Spleen (tissue), 11 donors: ENCODE measurements around the gene DCAKD. TPM values are rescaled to one million over a fixed set of nuclear protein-coding genes. Genes with fewer than 3 reads are reported as not detected.
A peak's percentile ranks its signal among the peaks of the same experiment; 100 is the strongest.

Source experiments
- DNase-seq: peaks from one replicate; pipeline ENCODE4 v3.0.0-alpha.2; 2020
- H3K27ac ChIP-seq, 8 donors: fragments of 200-600 bp; sonication (generic) in 7 of 8; 1 replicate in 4 of 8; 2 replicates in 4 of 8; pipeline versions ENCODE4 v1.5.0 to v1.8.0; 2016 to 2021; ENCODE audit warnings: inconsistent platforms in 4 of 8, mild to moderate bottlenecking in 4 of 8, moderate library complexity in 1 of 8
- H3K27me3 ChIP-seq, 7 donors: fragments of 200-600 bp; sonication (generic) in 6 of 7; replicated peaks in 1 of 7; 1 replicate in 4 of 7; 2 replicates in 3 of 7; pipeline versions ENCODE4 v1.5.0 to v1.8.0; 2016 to 2021; ENCODE audit warnings: inconsistent platforms in 3 of 7, mild to moderate bottlenecking in 1 of 7
- H3K36me3 ChIP-seq, 6 donors: fragments of 200-600 bp; sonication (generic) in 5 of 6; 1 replicate in 4 of 6; 2 replicates in 2 of 6; pipeline versions ENCODE4 v1.5.0 to v1.8.0; 2016 to 2021; ENCODE audit warnings: inconsistent platforms in 2 of 6
- H3K4me1 ChIP-seq, 6 donors: fragments of 200-600 bp; sonication (generic) in 5 of 6; 1 replicate in 3 of 6; 2 replicates in 3 of 6; pipeline versions ENCODE4 v1.5.0 to v1.8.0; 2016 to 2021; ENCODE audit warnings: inconsistent platforms in 3 of 6
- H3K4me3 ChIP-seq, 8 donors: fragments of 200-600 bp; sonication (generic) in 7 of 8; 1 replicate in 4 of 8; 2 replicates in 4 of 8; pipeline versions ENCODE4 v1.5.0 to v1.8.0; 2016 to 2021; ENCODE audit warnings: inconsistent platforms in 4 of 8, mild to moderate bottlenecking in 4 of 8, moderate library complexity in 2 of 8
- H3K9me3 ChIP-seq, 8 donors: fragments of 200-600 bp; sonication (generic) in 7 of 8; 1 replicate in 4 of 8; 2 replicates in 4 of 8; pipeline versions ENCODE4 v1.5.0 to v1.8.0; 2016 to 2021; ENCODE audit warnings: inconsistent platforms in 4 of 8
- POLR2A ChIP-seq, 3 donors: fragments of 450-650 bp; IDR thresholded peaks; one replicate each; pipeline ENCODE4 v1.5.1; 2017; ENCODE audit warnings: antibody characterized with exemption in 3 of 3, mild to moderate bottlenecking in 1 of 3
- POLR2AphosphoS5 ChIP-seq, 3 donors: sonication (generic); formaldehyde crosslinking; IDR thresholded peaks; one replicate each; pipeline ENCODE4 v1.5.1; 2017; ENCODE audit warnings: antibody characterized with exemption in 3 of 3
- WGBS, 5 donors: extraction: QIAGEN DNeasy Blood & Tissue Kit in 3 of 5; methylation state at CpG; one replicate each; pipeline versions ENCODE4 v1.1.5 to v1.1.7; 2013 to 2018; 5-methylcytosine and 5-hydroxymethylcytosine counted together
- intact Hi-C: fragments of 100-400 bp; cut with DNase I; formaldehyde crosslinking; loops from one replicate; pipeline ENCODE4 v1.15.0; 2023; ENCODE audit warnings: low total_unique reads
- polyA plus RNA-seq, 3 donors: library from polyadenylated mRNA; stranded (reverse); fragments of 200-250 nt; gene quantifications; one replicate each; pipeline ENCODE4 v1.2.1, GENCODE V29; 2013
- total RNA-seq, 7 donors: library from RNA; depleted of rRNA in 3 of 7; stranded (reverse); fragments of >200 nt in 3 of 7; fragmentation: NEBNext Ultra II Directional in 4 of 7; extraction: Animal tissue kit (Norgen Biotek cat#: 25700) in 4 of 7; gene quantifications; one replicate each; pipeline versions ENCODE4 v1.1.0 to v1.2.1, GENCODE V29; 2016 to 2021
- TF ChIP-seq, protein P1 (sequence below), 11 experiments: fragments of 200-600 bp in 7 of 11; fragments of 450-650 bp in 4 of 11; sonication (generic) in 4 of 11; IDR thresholded peaks in 8 of 11; conservative IDR thresholded peaks in 3 of 11; 1 replicate in 7 of 11; 2 replicates in 4 of 11; pipeline versions ENCODE4 v1.4.0 to v1.8.0; 2016 to 2021; ENCODE audit warnings: antibody characterized with exemption in 11 of 11, inconsistent platforms in 4 of 11, mild to moderate bottlenecking in 1 of 11
- donor health status: healthy with polysubstance abuse.
- donor health status: DM: no; HTN: no; CAD: no; lungs with moderate emphysema.
- donor health status: DM: no; HTN: no; CAD: no.
- donor health status: Bipolar disorder and iron deficiency.
- donor health status: healthy.
- donor health status: DM: no; HTN: no; CAD: no.
- donor health status: DM: yes; HTN: yes; CAD: no.

DCAKD gene
- total and polyA plus RNA-seq, 10 donors, result 7.2 to 23.7 (median 19.3) TPM

DNA sequence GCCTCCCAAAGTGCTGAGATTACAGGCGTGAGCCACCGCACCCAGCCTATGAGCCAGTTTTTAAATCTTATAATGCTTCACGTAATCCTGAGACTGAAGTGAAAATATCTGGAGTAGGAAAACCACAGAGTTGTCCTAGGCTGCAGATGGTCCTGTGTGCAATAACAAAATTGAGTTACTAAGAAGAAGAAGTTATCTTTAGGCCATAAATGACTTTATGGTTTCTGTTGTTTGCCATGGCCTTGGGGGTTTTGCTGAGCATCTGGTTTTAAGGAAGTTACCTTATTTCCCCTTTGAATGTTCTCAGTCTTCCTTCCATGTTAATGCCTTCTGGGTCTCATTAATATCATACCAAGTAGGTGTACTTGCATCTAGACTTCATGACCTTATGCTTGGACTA is 26.2 kb upstream of the DCAKD start:
- Histone ChIP-seq H3K36me3 (peaks cover 0 to 81% (median 33%) of the 10 kb centered on the region in 6 donors), H3K27ac (peak overlapping the region in 6 of 8 donors; percentile 41 to 78 (median 66)), H3K9me3 (no peaks in the 10 kb centered on the region), H3K4me3 (no peak overlapping the region), H3K4me1 (peaks cover 0 to 59% (median 30%) of the 10 kb centered on the region in 6 donors), H3K27me3 (no peaks in the 10 kb centered on the region)
- intact Hi-C loops, result no loop called here
- DNase-seq, result no peak
- WGBS, 5 donors, result 41 to 59% (median 49%) methylated on average over 3 of the region's 3 CpGs
- TF ChIP-seq POLR2AphosphoS5 (IDR thresholded peaks at IDR 0.05), result no peak
- TF ChIP-seq POLR2A (IDR thresholded peaks at IDR 0.05), result no peak
- TF ChIP-seq, protein P1, sequence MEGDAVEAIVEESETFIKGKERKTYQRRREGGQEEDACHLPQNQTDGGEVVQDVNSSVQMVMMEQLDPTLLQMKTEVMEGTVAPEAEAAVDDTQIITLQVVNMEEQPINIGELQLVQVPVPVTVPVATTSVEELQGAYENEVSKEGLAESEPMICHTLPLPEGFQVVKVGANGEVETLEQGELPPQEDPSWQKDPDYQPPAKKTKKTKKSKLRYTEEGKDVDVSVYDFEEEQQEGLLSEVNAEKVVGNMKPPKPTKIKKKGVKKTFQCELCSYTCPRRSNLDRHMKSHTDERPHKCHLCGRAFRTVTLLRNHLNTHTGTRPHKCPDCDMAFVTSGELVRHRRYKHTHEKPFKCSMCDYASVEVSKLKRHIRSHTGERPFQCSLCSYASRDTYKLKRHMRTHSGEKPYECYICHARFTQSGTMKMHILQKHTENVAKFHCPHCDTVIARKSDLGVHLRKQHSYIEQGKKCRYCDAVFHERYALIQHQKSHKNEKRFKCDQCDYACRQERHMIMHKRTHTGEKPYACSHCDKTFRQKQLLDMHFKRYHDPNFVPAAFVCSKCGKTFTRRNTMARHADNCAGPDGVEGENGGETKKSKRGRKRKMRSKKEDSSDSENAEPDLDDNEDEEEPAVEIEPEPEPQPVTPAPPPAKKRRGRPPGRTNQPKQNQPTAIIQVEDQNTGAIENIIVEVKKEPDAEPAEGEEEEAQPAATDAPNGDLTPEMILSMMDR (IDR thresholded peaks at IDR 0.05 in 8 of 11, conservative IDR thresholded peaks at IDR 0.05 in 3 of 11), result no peak

DNA sequence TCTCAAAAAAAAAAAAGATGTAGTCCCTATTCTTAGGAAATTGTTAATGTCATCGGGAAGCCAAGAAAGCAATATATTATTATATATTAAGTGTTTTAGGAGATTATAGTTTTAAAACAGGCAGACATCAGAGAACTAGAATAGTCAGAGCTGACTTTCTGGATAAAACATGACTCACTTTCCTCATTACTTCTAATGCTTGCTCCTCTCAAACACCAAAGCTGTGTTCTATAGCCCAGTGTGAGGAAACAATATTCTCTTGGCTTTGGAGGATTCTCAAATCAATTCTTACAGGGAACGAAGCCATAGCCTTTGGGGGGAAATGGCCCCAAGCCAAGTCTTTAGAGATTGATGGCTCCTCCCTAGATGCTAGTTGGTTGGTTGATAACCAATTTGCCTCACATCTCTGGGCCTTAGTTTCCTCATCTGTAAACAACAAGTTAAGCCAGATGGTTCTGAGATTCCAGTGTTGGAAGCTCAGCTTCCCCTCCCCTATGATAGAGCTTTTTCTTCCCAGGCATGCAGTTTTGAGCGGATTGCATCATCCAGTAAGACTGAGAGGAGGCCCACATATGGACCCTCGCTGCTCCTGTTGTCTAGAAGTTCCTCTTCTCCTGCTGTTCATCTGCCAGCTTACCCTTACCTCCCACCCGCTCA is 22.1 kb upstream of the DCAKD start:
- H3K36me3 ChIP-seq, result peaks cover 0 to 79% (median 29%) of the 10 kb centered on the region in 6 donors
- H3K9me3 ChIP-seq, result no peaks in the 10 kb centered on the region
- H3K4me1 ChIP-seq, result peaks cover 0 to 76% (median 33%) of the 10 kb centered on the region in 6 donors
- WGBS, 5 donors, result 61 to 87% (median 79%) methylated on average over 5 of the region's 5 CpGs
- no peak for TF ChIP-seq POLR2A (IDR thresholded peaks at IDR 0.05)
- TF ChIP-seq, protein P1 (IDR thresholded peaks at IDR 0.05 in 8 of 11, conservative IDR thresholded peaks at IDR 0.05 in 3 of 11), result no peak
- no peak for TF ChIP-seq POLR2AphosphoS5 (IDR thresholded peaks at IDR 0.05)
- H3K27me3 ChIP-seq, result no peaks in the 10 kb centered on the region
- intact Hi-C loops, result no loop called here
- H3K27ac ChIP-seq, result peak overlapping the region in 2 of 8 donors; percentile 12 to 27
- no peak overlapping the region for H3K4me3 ChIP-seq
- DNase-seq, result no peak

DNA sequence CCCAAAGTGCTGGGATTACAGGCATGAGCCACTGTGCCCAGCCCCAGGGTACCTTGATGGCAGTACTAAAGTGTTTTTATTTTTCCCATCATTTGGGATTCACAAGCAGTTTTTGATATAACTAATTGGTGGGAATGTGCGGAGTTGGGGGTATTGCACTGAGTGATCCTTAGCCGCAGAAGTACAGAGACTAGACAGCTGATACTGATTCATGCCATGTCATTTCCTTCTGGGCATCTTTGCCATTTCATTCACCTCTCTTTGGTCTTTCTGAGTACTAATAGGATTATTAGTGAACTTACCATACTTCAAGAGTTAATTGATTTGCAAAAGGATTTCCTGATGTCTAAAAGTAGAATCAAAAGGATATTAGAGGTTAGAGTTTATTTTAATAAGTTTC is 19.4 kb upstream of the DCAKD start:
- DNase-seq, result no peak
- intact Hi-C loops, result no loop called here
- 56 to 85% (median 62%) methylated on average over 2 of the region's 2 CpGs for WGBS, 5 donors
- no peak overlapping the region for H3K4me3 ChIP-seq
- no peaks in the 10 kb centered on the region for H3K9me3 ChIP-seq
- TF ChIP-seq POLR2A (IDR thresholded peaks at IDR 0.05), result no peak
- no peak for TF ChIP-seq POLR2AphosphoS5 (IDR thresholded peaks at IDR 0.05)
- TF ChIP-seq, protein P1 (IDR thresholded peaks at IDR 0.05 in 8 of 11, conservative IDR thresholded peaks at IDR 0.05 in 3 of 11), result no peak
- H3K27me3 ChIP-seq, result no peaks in the 10 kb centered on the region
- peak overlapping the region in 4 of 8 donors; percentile 13 to 45 (median 30) for H3K27ac ChIP-seq
- H3K36me3 ChIP-seq, result peaks cover 0 to 91% (median 29%) of the 10 kb centered on the region in 6 donors
- peaks cover 6 to 76% (median 25%) of the 10 kb centered on the region in 6 donors for H3K4me1 ChIP-seq

DNA sequence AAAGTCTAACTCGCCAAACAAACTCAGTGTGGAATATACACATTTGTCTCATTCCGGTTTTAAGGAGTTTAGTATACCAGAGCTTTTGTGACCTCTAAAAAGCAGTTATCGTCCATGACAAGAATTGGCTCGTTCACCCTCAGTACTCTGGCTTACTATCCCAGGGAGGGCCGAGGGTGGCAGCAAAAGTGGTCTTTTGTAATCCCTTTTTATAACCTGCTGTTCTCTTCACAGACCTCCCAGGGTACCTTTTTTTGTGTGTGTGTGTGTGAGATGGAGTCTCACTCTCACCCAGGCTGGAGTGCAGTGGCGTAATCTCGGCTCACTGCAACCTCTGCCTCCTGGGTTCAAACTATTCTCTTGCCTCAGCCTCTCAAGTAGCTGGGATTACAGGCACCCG is 18.6 kb upstream of the DCAKD start:
- DNase-seq, result no peak
- Histone ChIP-seq H3K36me3 (peaks cover 0 to 83% (median 27%) of the 10 kb centered on the region in 6 donors), H3K27ac (no peak overlapping the region), H3K4me1 (peaks cover 7 to 79% (median 33%) of the 10 kb centered on the region in 6 donors), H3K4me3 (no peak overlapping the region), H3K27me3 (no peaks in the 10 kb centered on the region), H3K9me3 (no peaks in the 10 kb centered on the region)
- WGBS, 5 donors, result 93 to 97% (median 94%) methylated on average over 8 of the region's 8 CpGs
- TF ChIP-seq POLR2A (IDR thresholded peaks at IDR 0.05), result no peak
- TF ChIP-seq, protein P1 (IDR thresholded peaks at IDR 0.05 in 8 of 11, conservative IDR thresholded peaks at IDR 0.05 in 3 of 11), result no peak
- TF ChIP-seq POLR2AphosphoS5 (IDR thresholded peaks at IDR 0.05), result no peak
- intact Hi-C loops, result no loop called here
